Colonic mucosa (tissue), 4 donors: ENCODE measurements around the gene ANKRD12. TPM values are rescaled to one million over a fixed set of nuclear protein-coding genes. Genes with fewer than 3 reads are reported as not detected.

ENCODE experiments used
- DNase-seq: peaks from one replicate; pipeline ENCODE4 v3.0.0-alpha.2; 2020
- H3K27ac ChIP-seq: fragments of 200-600 bp; one replicate; pipeline ENCODE4 v1.8.0; 2021
- H3K27me3 ChIP-seq: fragments of 200-600 bp; one replicate; pipeline ENCODE4 v1.8.0; 2021
- H3K36me3 ChIP-seq: fragments of 200-600 bp; one replicate; pipeline ENCODE4 v1.8.0; 2021
- H3K4me1 ChIP-seq: fragments of 200-600 bp; one replicate; pipeline ENCODE4 v1.8.0; 2021; ENCODE audit warnings: mild to moderate bottlenecking
- H3K4me3 ChIP-seq: fragments of 200-600 bp; one replicate; pipeline ENCODE4 v1.8.0; 2021
- H3K9ac ChIP-seq, 2 donors: one replicate each; pipeline ENCODE4 v1.7.0; 2013; ENCODE audit warnings: control low read depth in 2 of 2, low read depth in 2 of 2, low read length in 2 of 2
- H3K9me3 ChIP-seq: fragments of 200-600 bp; one replicate; pipeline ENCODE4 v1.8.0; 2021
- intact Hi-C: fragments of 100-400 bp; cut with DNase I; formaldehyde crosslinking; loops from one replicate; pipeline ENCODE4 v1.14.1; 2022
- total RNA-seq, 2 donors: library from RNA; stranded (reverse); fragmentation: NEBNext Ultra II Directional in 1 of 2; extraction: Animal tissue kit (Norgen Biotek cat#: 25700) in 1 of 2; gene quantifications; one replicate each; pipeline ENCODE4 v1.2.1, GENCODE V29; 2021
- TF ChIP-seq, protein P1 (sequence below): fragments of 200-600 bp; IDR thresholded peaks from one replicate; pipeline ENCODE4 v1.8.0; 2022; ENCODE audit warnings: antibody characterized with exemption, mild to moderate bottlenecking
- donor health status: healthy.
- donor health status: DM: no; HTN: no; CAD: no.
- donor health status: DM: no; HTN: no; CAD: no.

Gene ANKRD12
- total RNA-seq, 2 donors from 2014 or later = 27.9 to 55.7 TPM

DNA sequence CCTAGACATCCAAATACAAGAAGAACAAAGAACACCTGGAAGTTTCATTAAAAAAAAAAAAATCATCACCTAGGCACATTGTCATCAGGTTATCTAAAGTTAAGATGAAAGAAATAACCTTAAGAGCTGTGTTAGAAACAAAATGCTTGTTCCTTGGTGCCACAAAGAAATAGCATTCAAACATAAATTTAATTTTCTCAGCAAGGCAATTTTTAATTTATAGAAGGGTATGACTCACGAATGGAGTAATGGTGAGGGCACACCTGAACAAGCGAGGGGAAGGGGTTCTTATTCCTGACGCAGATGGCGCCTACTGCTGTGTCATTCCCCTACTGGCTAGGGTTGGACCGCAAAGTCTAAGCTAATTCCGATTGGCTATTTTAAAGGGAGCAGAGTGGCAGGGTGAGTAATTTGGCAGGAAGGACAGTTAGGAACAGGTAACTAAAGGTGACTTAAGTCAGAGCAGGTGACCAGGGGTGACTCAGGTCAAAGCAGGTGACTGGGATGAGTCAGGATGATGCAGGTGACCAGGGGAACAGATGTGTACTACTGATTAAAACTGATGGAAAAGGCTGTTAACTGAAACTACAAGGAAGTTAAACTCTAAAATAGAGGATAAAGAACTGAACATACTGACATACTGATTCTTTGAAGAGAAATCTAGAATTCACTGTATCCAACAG is 167.9 kb downstream of the ANKRD12 start:
- no peaks in the 10 kb centered on the region for H3K27me3 ChIP-seq
- no peak overlapping the region for H3K4me3 ChIP-seq
- no peak overlapping the region for H3K27ac ChIP-seq
- no peaks in the 10 kb centered on the region for H3K36me3 ChIP-seq
- intact Hi-C loops = no loop called here
- no peaks in the 10 kb centered on the region for H3K9me3 ChIP-seq
- TF ChIP-seq, protein P1, sequence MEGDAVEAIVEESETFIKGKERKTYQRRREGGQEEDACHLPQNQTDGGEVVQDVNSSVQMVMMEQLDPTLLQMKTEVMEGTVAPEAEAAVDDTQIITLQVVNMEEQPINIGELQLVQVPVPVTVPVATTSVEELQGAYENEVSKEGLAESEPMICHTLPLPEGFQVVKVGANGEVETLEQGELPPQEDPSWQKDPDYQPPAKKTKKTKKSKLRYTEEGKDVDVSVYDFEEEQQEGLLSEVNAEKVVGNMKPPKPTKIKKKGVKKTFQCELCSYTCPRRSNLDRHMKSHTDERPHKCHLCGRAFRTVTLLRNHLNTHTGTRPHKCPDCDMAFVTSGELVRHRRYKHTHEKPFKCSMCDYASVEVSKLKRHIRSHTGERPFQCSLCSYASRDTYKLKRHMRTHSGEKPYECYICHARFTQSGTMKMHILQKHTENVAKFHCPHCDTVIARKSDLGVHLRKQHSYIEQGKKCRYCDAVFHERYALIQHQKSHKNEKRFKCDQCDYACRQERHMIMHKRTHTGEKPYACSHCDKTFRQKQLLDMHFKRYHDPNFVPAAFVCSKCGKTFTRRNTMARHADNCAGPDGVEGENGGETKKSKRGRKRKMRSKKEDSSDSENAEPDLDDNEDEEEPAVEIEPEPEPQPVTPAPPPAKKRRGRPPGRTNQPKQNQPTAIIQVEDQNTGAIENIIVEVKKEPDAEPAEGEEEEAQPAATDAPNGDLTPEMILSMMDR = no peak
- H3K4me1 ChIP-seq = no peaks in the 10 kb centered on the region
- no peak for DNase-seq
- no peak overlapping the region for H3K9ac ChIP-seq

DNA sequence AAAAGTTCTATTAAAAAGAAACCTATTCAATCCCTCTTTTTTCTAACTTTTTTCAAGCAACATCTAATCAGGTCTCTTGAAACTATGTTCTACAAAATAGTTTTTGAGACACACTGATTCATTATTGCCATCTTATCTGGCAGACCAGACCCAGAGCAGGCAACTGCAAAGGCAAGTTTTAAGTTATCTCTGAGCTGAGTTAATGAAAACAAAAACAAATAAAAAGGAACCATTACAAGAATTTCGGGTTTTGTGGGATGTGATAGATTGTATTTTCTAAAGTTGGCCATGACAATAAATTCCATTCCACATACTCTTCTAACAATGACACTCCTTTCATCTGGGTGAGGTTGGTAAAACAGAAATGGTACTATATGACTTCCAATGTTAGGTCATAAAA is 182.8 kb downstream of the ANKRD12 start:
- TF ChIP-seq, protein P1 = no peak
- no peaks in the 10 kb centered on the region for H3K36me3 ChIP-seq
- no peaks in the 10 kb centered on the region for H3K4me1 ChIP-seq
- intact Hi-C loops = no loop called here
- no peak overlapping the region for H3K4me3 ChIP-seq
- no peak for DNase-seq
- H3K9me3 ChIP-seq = no peaks in the 10 kb centered on the region
- no peak overlapping the region for H3K9ac ChIP-seq
- H3K27me3 ChIP-seq = no peaks in the 10 kb centered on the region
- H3K27ac ChIP-seq = no peak overlapping the region

DNA sequence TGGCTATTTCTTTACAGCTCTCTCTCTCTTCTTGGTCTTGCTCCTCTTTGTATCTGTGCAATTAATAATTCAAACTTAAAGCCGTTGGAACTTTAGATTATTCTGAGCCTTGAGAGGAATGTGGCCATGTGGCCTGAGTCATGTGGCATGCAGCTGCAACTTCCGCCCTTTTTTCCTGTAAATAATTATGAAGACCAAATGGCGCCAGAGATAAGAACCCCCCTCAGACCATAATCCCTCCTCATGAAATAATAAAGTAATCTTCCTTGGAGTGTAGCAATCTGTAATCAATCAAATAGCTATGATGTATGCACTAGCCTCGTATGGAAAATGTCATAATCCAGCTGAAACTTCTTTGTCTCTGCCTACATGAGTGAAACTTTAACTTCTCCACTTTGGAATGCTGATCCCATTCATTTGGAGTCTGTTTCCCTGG is 184.5 kb downstream of the ANKRD12 start:
- H3K4me3 ChIP-seq = no peak overlapping the region
- H3K27ac ChIP-seq = no peak overlapping the region
- no peaks in the 10 kb centered on the region for H3K27me3 ChIP-seq
- intact Hi-C loops = no loop called here
- H3K4me1 ChIP-seq = no peaks in the 10 kb centered on the region
- no peaks in the 10 kb centered on the region for H3K9me3 ChIP-seq
- TF ChIP-seq, protein P1 = no peak
- H3K36me3 ChIP-seq = no peaks in the 10 kb centered on the region
- no peak for DNase-seq
- H3K9ac ChIP-seq = no peak overlapping the region

DNA sequence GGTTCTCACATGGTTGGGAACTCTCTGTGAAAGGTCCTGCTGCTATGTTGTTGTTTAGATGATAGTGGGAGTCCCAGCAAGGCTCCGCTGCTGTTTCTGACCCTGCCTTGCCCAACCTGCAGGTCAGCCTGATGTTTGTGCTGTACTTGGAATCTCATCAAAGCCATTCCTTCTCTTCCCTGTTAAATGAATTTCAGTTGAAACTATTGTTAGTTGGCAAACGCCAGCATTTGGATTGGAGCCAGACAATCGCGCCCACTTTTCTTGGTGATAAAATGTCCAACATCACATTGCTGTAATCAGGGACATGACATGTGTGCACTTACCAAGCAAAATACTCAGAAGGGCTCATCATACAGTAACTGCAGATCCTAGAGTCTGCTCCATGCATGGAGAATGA is 185.2 kb downstream of the ANKRD12 start:
- intact Hi-C loops = no loop called here
- no peak overlapping the region for H3K27ac ChIP-seq
- no peak overlapping the region for H3K9ac ChIP-seq
- H3K27me3 ChIP-seq = no peaks in the 10 kb centered on the region
- no peaks in the 10 kb centered on the region for H3K36me3 ChIP-seq
- H3K4me3 ChIP-seq = no peak overlapping the region
- H3K9me3 ChIP-seq = no peaks in the 10 kb centered on the region
- TF ChIP-seq, protein P1 = no peak
- no peak for DNase-seq
- H3K4me1 ChIP-seq = no peaks in the 10 kb centered on the region

DNA sequence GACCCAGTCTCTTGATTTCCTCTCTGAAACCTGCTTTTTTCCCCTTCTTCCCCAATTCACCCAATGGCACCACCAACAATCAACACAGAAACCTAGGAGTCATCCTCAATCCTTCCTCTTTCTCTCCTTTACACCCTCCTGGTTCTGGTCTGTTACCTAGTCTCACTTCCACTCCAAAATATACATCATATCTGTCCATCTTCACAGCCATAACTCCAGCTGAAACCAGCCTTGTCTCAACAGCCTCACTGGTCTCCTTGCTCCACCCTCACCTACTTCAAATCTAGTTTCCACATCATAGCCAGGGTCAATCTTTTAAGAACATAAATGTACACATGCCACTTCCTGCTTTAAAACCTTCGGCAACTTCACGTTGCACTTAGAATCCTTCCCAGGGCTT is 186.2 kb downstream of the ANKRD12 start:
- Histone ChIP-seq H3K27me3 (no peaks in the 10 kb centered on the region), H3K4me3 (no peak overlapping the region), H3K9me3 (no peaks in the 10 kb centered on the region), H3K9ac (no peak overlapping the region), H3K4me1 (no peaks in the 10 kb centered on the region), H3K36me3 (no peaks in the 10 kb centered on the region), H3K27ac (no peak overlapping the region)
- DNase-seq = no peak
- intact Hi-C loops = no loop called here
- TF ChIP-seq, protein P1 = no peak
